Measurements from ENCODE around the gene GTPBP1. TPM values are rescaled to one million over a fixed set of nuclear protein-coding genes. Genes with fewer than 3 reads are reported as not detected.
A peak's percentile ranks its signal among the peaks of the same experiment; 100 is the strongest.

Gene GTPBP1
- polyA plus RNA-seq = 10 to 100 TPM; 13.0 to 35.5 (median 15.4) TPM

DNA sequence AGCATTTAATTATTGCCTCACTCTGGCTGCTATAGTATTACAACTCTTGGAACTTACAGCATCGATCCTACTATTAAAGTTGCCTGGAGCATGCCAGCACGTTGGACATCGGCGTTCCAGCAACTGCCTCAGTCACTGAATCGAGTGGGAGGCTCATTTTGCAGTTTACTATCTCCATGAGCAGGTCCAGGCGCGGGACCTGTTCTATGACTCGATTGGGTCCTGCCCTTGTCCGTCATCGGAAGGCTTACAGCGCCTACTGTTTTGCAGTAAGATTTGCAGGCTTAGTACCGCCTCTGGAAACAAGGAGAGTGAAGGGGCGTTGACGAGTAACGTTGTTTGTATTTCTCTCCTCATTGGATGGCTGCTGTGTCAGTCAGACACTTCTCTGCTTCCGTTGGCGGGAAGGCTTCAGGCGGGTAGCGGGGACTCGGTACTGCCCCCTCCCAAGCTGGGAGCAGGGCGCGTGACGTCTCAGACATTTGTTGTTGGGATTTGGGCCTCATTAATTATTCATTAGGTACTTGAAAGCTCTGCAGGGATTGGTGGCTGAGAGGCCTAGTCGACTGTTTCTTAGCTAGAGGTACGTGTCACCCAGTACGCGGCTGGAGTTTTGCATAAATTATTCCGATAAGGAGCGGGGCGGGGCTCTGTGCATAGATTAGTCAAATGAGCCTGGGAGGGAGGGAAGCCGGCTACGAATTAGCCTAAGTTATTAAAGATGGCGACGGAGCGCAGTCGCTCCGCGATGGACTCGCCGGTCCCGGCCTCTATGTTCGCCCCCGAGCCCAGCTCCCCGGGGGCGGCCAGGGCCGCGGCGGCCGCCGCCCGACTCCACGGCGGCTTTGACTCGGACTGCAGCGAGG is at the start of gene GTPBP1:
TSS of gene GTPBP1 (plus strand) at position 710 of the 866 bp plus-strand sequence. CDS start at position 722, 12 bp downstream.
- Mint-ChIP-seq H3K27me3 (ENCODE audit: low read depth in 3 of 3) (peaks cover 16 to 28% (median 23%) of the 10 kb centered on the region in 3 donors), H3K4me1 (peaks cover 44 to 59% of the 10 kb centered on the region in 2 donors), H3K27ac (peak within 1 kb of the TSS; percentile 94 to 99 (median 98)), H3K4me3 (peak within 1 kb of the TSS; percentile 92 to 95 (median 93)), H3K9me3 (no peaks in the 10 kb centered on the region), H3K36me3 (no peaks in the 10 kb centered on the region)
- peak; percentile 99 for DNase-seq

DNA sequence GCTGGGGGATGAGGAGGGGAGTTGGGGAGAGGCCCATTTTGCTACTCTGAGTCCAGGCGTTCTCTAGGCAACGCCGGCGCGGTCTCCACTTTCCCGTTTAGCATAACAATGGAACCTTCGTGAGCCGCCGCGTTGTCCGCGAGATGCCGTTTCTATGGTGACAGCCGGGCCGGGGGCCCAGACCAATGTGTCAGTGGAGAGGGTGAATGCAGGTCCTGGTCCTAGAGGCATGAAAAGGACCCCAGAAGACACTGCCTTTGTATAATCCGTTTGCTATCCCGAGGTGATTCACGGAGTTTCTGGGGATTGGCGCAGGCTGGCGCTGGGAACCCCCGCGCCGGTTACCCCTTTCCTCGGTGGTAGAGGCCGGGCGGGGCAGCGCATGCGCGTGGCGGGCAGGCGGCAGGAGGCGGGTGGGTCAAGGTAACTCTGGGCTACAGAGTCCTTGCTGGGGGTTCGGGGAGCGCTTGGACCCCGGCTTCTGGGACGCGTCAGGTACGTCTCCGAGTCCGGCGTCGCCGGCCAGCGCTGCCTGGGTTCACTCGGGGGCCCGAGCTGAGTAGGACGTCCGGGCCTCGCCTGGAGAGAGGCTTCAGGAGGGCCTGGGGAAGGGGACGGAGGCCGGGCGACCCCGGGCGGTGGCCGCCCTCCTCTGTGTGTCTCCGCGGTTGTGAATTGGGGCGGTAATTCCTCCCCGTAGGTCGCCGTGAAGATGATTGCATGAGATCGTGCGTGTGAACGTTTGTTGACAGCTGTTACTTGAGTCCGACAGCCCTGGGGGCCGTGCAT is 49.3 kb upstream of the GTPBP1 start, which contains the start of the genes CBY1 and FAM227A:
TSS of gene CBY1 (plus strand) at position 383 of the 789 bp plus-strand sequence. CDS start 11,417 bp downstream, outside the sequence.
TSS of gene FAM227A (minus strand) at position 137 of the 789 bp plus-strand sequence. CDS start 6,224 bp downstream, outside the sequence.
- Mint-ChIP-seq H3K9me3 (no peaks in the 10 kb centered on the region), H3K4me1 (peaks cover 15 to 23% of the 10 kb centered on the region in 2 donors), H3K27ac (peak within 1 kb of the TSS; percentile 94 to 100 (median 98)), H3K4me3 (peak within 1 kb of the TSS; percentile 91 to 98 (median 96)), H3K36me3 (no peaks in the 10 kb centered on the region), H3K27me3 (ENCODE audit: low read depth in 3 of 3) (peaks cover 2 to 9% (median 4%) of the 10 kb centered on the region in 3 donors)
- peak; percentile 91 to 92 (median 92) for DNase-seq

DNA sequence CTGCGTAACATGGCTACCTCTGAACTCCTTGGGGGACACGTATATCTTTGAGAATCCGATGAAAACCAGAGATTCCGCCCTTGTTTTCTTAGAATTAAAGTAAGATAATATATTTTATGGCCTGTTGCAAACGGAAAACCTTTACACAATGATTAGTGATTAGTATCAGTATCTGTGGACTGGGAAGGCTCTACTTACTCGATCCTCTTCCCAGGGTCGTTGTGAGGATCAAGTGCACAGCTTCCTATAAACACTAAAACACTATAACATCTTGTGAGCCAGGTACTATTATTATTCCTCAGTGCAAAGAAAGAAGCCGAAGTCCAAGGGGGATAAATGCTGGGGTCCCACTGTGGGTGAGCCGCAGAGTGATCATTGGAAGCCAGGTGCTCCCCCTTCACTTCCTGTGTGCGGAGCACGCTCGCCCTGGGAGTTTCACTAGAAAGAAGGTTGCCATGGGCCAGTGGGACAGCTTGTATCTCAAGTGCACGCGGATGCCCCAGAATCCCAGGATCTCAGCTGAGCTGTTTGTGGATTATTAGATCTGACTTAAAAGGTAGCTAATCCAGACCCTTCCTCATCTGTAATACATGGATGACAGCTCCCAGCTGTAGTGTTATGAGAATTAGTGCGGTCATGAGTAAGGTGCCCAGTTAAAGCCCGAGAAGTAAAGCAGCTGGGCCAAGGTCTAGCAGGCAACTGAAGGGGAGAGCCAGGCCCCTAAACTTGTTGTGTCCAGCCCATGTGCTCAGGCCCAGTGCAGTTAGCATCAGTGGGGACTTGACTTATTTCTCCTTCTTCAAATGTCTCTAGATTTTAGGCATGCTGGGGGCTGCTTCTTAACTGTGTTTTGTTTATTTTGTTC is 48.5 kb upstream of the GTPBP1 start:
- peak; percentile 7 to 26 (median 16) for DNase-seq
- peak overlapping the region; percentile 91 to 98 (median 96) for H3K4me3 Mint-ChIP-seq
- no peaks in the 10 kb centered on the region for H3K36me3 Mint-ChIP-seq
- H3K4me1 Mint-ChIP-seq = peaks cover 15 to 23% of the 10 kb centered on the region in 2 donors
- peaks cover 2 to 9% (median 4%) of the 10 kb centered on the region in 3 donors for H3K27me3 Mint-ChIP-seq (ENCODE audit: low read depth in 3 of 3)
- H3K9me3 Mint-ChIP-seq = no peaks in the 10 kb centered on the region
- peak overlapping the region; percentile 94 to 100 (median 98) for H3K27ac Mint-ChIP-seq

DNA sequence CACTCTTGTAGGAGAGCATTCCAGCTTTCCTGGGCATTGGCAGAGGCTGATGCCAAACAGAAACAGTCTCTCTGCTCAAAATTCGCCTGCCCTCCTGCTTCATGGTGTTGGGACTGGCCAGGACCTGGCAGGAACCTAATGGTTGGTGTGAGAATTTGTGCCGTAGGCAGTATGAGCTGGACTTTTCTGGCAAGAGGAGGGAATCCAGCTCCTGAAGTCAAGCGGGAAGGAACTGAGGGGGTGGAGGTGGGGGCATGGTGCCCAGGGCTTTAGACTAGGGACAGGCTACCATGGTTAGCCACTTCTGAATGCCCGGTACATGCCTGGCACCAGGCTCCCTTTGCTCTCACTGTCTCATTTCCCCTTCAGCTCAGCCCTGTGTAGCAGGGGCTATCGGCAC is 30.9 kb upstream of the GTPBP1 start:
- no peak overlapping the region for H3K27ac Mint-ChIP-seq

DNA sequence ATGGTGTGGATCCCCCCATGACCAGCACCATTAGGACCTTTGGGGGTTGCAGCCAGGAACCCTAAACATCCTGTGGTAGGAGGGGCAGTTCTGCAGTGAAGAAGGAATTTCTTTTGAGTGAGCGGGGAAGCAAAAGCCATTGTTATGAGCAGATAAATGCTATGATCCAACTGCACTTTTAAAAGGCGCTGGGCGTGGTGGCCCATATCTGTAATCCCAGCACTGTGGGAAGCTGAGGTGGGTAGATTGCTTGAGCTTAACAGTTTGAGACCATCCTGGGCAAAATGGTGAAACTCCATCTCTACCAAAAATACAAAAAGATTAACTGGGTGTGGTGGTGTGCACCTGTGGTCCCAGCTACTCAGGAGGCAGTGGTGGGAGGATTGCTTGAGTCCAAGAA is 29.9 kb upstream of the GTPBP1 start:
- H3K4me3 Mint-ChIP-seq = no peak overlapping the region
- peaks cover 6 to 10% (median 7%) of the 10 kb centered on the region in 3 donors for H3K36me3 Mint-ChIP-seq
- peaks cover 1 to 4% (median 1%) of the 10 kb centered on the region in 3 donors for H3K27me3 Mint-ChIP-seq (ENCODE audit: low read depth in 3 of 3)
- no peaks in the 10 kb centered on the region for H3K9me3 Mint-ChIP-seq
- H3K27ac Mint-ChIP-seq = peak overlapping the region in 1 of 6 donors; percentile 14
- no peaks in the 10 kb centered on the region for H3K4me1 Mint-ChIP-seq
- DNase-seq = no peak

More for the DNA sequence above, 30.9 kb upstream of the GTPBP1 start:
- H3K9me3 Mint-ChIP-seq = no peaks in the 10 kb centered on the region
- H3K27me3 Mint-ChIP-seq (ENCODE audit: low read depth in 3 of 3) = peaks cover 1 to 4% (median 1%) of the 10 kb centered on the region in 3 donors
- no peak overlapping the region for H3K4me3 Mint-ChIP-seq
- H3K4me1 Mint-ChIP-seq = no peaks in the 10 kb centered on the region
- DNase-seq = no peak
- peaks cover 11 to 14% (median 12%) of the 10 kb centered on the region in 3 donors for H3K36me3 Mint-ChIP-seq

DNA sequence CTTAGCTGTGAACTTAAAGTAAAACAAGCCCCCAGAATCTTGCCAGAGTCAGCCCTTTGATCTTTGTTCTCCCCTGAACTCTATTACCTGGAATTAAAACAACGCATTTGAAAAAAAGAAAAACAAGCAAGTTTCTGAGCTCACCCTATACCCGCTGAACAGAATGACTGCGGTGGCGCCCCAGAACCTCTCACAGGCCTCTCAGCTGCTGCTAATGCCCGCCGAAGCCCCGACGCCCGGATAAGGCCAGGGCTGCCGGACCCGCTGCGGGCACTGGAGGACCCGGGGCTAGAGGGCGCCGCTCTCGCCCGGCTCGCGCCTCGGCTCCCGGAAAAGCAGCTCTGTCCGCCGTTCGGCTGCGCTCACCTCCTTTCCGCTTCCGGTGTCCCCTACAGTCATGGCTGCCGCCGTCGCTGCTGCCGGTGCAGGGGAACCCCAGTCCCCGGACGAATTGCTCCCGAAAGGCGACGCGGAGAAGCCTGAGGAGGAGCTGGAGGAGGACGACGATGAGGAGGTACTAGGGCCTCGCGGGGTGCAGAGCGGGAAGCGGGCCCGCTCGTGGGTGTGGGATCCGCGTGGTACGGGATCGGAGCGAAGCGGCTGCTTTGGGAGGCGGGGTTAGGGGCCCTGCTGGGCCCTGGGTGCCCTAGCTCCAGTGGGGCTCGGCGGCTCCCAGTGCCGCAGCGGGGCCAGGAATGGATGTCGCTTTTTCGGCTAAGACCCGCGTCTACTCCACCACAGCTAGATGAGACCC is 24.0 kb upstream of the GTPBP1 start, which contains the start of gene TOMM22:
TSS of gene TOMM22 (plus strand) at position 376 of the 754 bp plus-strand sequence. CDS start at position 398, 22 bp downstream.
- Mint-ChIP-seq H3K9me3 (no peaks in the 10 kb centered on the region), H3K27me3 (ENCODE audit: low read depth in 3 of 3) (peaks cover 3 to 9% (median 6%) of the 10 kb centered on the region in 3 donors), H3K4me3 (peak within 1 kb of the TSS; percentile 97 to 99 (median 99)), H3K4me1 (peaks cover 20 to 25% of the 10 kb centered on the region in 2 donors), H3K27ac (peak within 1 kb of the TSS; percentile 94 to 98 (median 96)), H3K36me3 (peaks cover 0 to 20% (median 6%) of the 10 kb centered on the region in 3 donors)
- peak; percentile 83 to 86 (median 84) for DNase-seq

DNA sequence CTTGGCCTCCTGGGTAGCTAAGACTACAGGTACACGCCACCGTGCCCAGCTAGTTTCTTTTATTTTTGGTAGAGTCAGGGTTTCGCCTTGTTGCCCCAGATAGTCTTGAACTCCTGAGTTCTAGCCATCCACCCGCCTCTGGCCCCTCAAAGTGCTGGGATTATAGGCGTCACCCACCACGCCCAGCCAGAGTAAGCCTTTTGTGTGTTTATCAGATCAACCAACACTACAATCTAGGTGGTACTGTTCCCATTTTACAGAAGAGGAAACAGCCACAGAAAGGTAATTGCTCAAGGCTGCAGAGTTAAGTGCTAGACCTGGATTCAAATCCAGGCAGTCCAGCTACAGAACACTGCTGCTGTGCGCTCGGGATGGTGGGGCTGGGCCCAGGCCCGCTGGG is 20.8 kb upstream of the GTPBP1 start:
- peaks cover 20 to 25% of the 10 kb centered on the region in 2 donors for H3K4me1 Mint-ChIP-seq
- peaks cover 3 to 21% (median 6%) of the 10 kb centered on the region in 3 donors for H3K36me3 Mint-ChIP-seq

DNA sequence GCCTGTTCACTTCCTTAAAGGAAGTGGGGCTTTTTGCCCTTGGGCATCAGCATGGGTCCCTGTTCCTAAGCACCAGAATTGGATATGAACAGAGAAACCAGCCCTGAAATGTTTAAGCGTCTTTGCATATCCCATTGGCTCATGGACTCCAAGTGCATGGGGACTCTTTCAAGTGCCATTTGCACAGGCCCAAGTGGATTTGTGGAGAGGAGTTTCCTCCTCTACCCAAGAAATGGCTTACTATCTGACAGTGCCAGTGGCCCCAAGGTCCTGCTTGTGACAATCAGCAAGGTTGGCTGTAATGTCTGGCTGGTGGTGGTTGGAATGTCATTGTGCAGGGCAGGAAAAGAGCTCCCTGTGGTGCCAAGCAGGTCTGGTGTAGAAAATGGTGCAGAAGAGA is 20.0 kb upstream of the GTPBP1 start:
- Mint-ChIP-seq H3K9me3 (no peaks in the 10 kb centered on the region), H3K27ac (peak overlapping the region in 1 of 6 donors; percentile 12), H3K36me3 (peaks cover 3 to 23% (median 6%) of the 10 kb centered on the region in 3 donors), H3K4me1 (peaks cover 20 to 25% of the 10 kb centered on the region in 2 donors), H3K27me3 (ENCODE audit: low read depth in 3 of 3) (peaks cover 3 to 9% (median 3%) of the 10 kb centered on the region in 3 donors), H3K4me3 (no peak overlapping the region)
- DNase-seq = no peak

More for the DNA sequence above, 20.8 kb upstream of the GTPBP1 start:
- Mint-ChIP-seq H3K27me3 (ENCODE audit: low read depth in 3 of 3) (peaks cover 3 to 9% (median 3%) of the 10 kb centered on the region in 3 donors), H3K4me3 (no peak overlapping the region), H3K9me3 (no peaks in the 10 kb centered on the region), H3K27ac (no peak overlapping the region)
- DNase-seq = no peak

DNA sequence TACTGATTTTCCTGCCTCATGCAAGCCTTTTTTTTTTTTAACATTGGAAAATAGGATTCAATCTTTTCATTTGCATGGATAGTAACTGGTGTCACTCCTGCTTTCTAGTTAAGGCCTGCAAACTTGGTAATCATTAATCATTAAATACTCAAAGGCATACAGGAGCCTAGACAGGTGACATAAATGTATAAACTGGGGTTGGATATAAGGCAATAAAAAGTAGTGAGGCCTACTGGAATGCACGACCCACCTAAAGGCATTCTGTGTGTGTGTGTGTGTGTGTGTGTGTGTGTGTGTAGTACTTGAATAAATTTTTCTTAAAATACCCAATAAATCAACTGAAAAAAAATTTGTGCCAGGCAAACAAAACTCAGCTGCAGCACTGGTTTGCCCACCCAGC is 16.1 kb upstream of the GTPBP1 start:
- peaks cover 1 to 21% of the 10 kb centered on the region in 2 donors for H3K4me1 Mint-ChIP-seq
- peaks cover 0 to 3% (median 0%) of the 10 kb centered on the region in 3 donors for H3K27me3 Mint-ChIP-seq (ENCODE audit: low read depth in 3 of 3)
- no peak overlapping the region for H3K4me3 Mint-ChIP-seq
- peaks cover 0 to 27% (median 11%) of the 10 kb centered on the region in 3 donors for H3K36me3 Mint-ChIP-seq
- H3K9me3 Mint-ChIP-seq = no peaks in the 10 kb centered on the region
- no peak for DNase-seq
- peak overlapping the region in 1 of 6 donors; percentile 7 for H3K27ac Mint-ChIP-seq

DNA sequence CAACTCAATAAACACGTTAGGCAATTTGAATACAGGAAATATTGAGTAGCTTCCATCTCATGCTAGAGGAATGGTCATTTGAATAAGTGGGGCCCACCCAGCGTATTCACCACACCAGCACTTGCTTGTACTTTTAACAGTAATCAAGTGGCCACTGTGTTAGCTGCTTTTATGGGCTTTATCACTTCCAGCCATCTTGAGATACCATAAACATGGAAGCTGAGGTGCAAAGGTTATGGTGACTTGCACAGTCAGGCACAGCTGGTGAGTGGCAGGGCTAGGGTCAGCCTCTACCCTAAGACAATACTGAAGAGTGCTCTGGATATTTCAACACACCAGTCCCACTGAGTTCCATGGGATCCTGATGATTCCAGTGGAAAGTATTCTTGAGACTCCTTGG is 11.7 kb upstream of the GTPBP1 start:
- no peak for DNase-seq
- Mint-ChIP-seq H3K9me3 (no peaks in the 10 kb centered on the region), H3K27me3 (ENCODE audit: low read depth in 3 of 3) (peaks cover 0 to 7% (median under 1%) of the 10 kb centered on the region in 3 donors), H3K36me3 (peaks cover 0 to 25% (median 11%) of the 10 kb centered on the region in 3 donors), H3K4me3 (no peak overlapping the region), H3K27ac (peak overlapping the region in 2 of 6 donors; percentile 12 to 28), H3K4me1 (peaks cover 28 to 59% of the 10 kb centered on the region in 2 donors)

DNA sequence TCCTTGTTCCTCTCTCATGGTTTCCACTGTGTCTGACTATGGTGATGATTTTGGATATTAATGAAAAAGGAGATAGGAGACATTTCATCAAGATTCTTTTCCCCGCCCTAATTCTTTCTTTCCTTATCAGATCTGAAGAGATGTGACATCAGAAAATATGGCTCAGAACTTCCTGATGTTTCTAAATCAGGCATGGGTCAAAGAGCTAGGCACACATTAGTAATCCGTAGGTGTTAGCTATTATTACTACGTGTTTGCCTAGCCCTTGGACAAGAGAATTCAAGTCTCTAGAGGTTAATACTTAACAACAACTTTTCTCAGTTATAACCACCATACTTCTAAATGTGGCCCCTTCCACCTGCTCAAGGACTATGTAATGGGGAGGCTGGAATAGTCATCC is 10.8 kb upstream of the GTPBP1 start:
- no peaks in the 10 kb centered on the region for H3K9me3 Mint-ChIP-seq
- no peak overlapping the region for H3K4me3 Mint-ChIP-seq
- H3K27me3 Mint-ChIP-seq (ENCODE audit: low read depth in 3 of 3) = peaks cover 0 to 14% (median 9%) of the 10 kb centered on the region in 3 donors
- peaks cover 37 to 68% of the 10 kb centered on the region in 2 donors for H3K4me1 Mint-ChIP-seq
- DNase-seq = no peak
- H3K27ac Mint-ChIP-seq = peak overlapping the region in 2 of 6 donors; percentile 29 to 75
- peaks cover 0 to 23% (median 7%) of the 10 kb centered on the region in 3 donors for H3K36me3 Mint-ChIP-seq
